ENCODE data around the gene GAPVD1. TPM values are rescaled to one million over a fixed set of nuclear protein-coding genes. Genes with fewer than 3 reads are reported as not detected.

Gene GAPVD1
- total RNA-seq, 2 experiments from 2014 or later = 49.7 to 49.8 TPM

- intact Hi-C loops (cut with micrococcal nuclease) = loop anchor here (5.0 kb wide), 1 partner anchor 819 kb away; no protein-coding TSS in a partner anchor
- ATAC-seq (peak; percentile 81), DNase-seq (peak; percentile 84)
- Mint-ChIP-seq H3K27me3 (peaks cover 16% of the 10 kb centered on the region), H3K4me3 (peak overlapping the region; percentile 59), H3K4me1 (ENCODE audit: low read depth) (peaks cover 14% of the 10 kb centered on the region), H3K9me3 (no peaks in the 10 kb centered on the region), H3K27ac (no peak overlapping the region), H3K36me3 (ENCODE audit: low read depth) (no peaks in the 10 kb centered on the region)
- ChIA-PET POLR2A (no interaction called here), CTCF (interaction anchor here (0.6 to 2.7 kb wide), 60 partner anchors 9 to 1091 kb away, joined by 3 to 11 read pairs (median 4); partner anchors contain the start of gene MAPKAP1)
- peak; percentile 99 for TF ChIP-seq CTCF (IDR thresholded peaks at IDR 0.05)
Observed at GRCh38 chr9:125407974-125408900, 146.6 kb downstream of the GAPVD1 start.

GRCh38 chr9:125409217-125409636 is 147.6 kb downstream of the GAPVD1 start:
- DNase-seq (peak; percentile 31), ATAC-seq (peak; percentile 22)
- ChIA-PET CTCF (interaction anchor here (2.2 to 2.7 kb wide), 2 partner anchors 33 to 186 kb away, joined by 8 to 9 read pairs; no protein-coding TSS in a partner anchor), POLR2A (no interaction called here)
- Mint-ChIP-seq H3K36me3 (ENCODE audit: low read depth) (no peaks in the 10 kb centered on the region), H3K27ac (no peak overlapping the region), H3K4me1 (ENCODE audit: low read depth) (peaks cover 14% of the 10 kb centered on the region), H3K27me3 (peaks cover 16% of the 10 kb centered on the region), H3K9me3 (no peaks in the 10 kb centered on the region), H3K4me3 (peak overlapping the region; percentile 59)
- intact Hi-C loops (cut with micrococcal nuclease) = loop anchor here (5.0 kb wide), 1 partner anchor 818 kb away; no protein-coding TSS in a partner anchor
- no peak for TF ChIP-seq CTCF (IDR thresholded peaks at IDR 0.05)

DNA sequence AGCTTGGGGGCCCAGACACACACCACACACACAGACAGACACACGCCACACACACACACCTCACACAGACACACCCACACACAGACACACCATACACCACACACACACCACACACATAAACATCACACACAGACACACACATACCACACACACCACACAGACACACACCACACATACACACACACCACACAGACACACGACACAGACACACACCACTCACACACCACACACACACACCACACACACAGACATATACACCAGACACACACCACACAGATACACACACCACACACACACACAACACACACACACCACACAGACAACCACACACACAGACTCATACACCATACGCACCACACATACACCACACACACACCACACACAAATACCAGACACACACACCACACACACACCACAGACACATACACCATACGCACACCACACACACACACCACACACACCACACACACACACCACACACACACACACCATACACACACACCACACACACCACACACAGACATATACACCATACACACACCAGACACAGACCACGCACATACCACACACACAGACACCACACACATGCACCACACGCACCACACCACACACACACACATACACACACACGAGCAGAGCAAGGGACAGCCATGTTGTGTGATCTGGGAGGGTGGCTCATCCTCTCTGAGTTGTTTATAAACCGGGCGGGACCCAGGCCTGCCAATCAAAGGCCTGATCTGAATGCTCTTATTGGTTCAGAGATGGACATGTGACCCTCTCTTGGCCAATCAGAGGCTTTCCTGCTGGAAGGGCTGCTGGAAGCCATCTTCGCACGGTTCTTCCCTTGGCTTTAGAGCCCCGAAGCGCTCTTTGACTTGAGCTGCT is 148.3 kb downstream of the GAPVD1 start:
- TF ChIP-seq CTCF (IDR thresholded peaks at IDR 0.05) = no peak
- H3K4me1 Mint-ChIP-seq (ENCODE audit: low read depth) = peaks cover 14% of the 10 kb centered on the region
- peak; percentile 73 for ATAC-seq
- ChIA-PET POLR2A (interaction anchor here (0.7 kb wide), 1 partner anchor 28 kb away, joined by 3 read pairs; no protein-coding TSS in a partner anchor), CTCF (interaction anchor here (2.7 kb wide), 1 partner anchor 32 kb away, joined by 8 read pairs; no protein-coding TSS in a partner anchor)
- no peaks in the 10 kb centered on the region for H3K36me3 Mint-ChIP-seq (ENCODE audit: low read depth)
- H3K27ac Mint-ChIP-seq = peak overlapping the region; percentile 37
- no peaks in the 10 kb centered on the region for H3K9me3 Mint-ChIP-seq
- no peak overlapping the region for H3K4me3 Mint-ChIP-seq
- intact Hi-C loops (cut with micrococcal nuclease) = loop anchor here (5.0 kb wide), 1 partner anchor 817 kb away; no protein-coding TSS in a partner anchor
- peaks cover 16% of the 10 kb centered on the region for H3K27me3 Mint-ChIP-seq
- DNase-seq = peak; percentile 75

GRCh38 chr9:125410522-125410894 is 148.9 kb downstream of the GAPVD1 start:
- Mint-ChIP-seq H3K36me3 (ENCODE audit: low read depth) (no peaks in the 10 kb centered on the region), H3K4me1 (ENCODE audit: low read depth) (peaks cover 14% of the 10 kb centered on the region), H3K27me3 (peaks cover 16% of the 10 kb centered on the region), H3K27ac (no peak overlapping the region), H3K9me3 (no peaks in the 10 kb centered on the region), H3K4me3 (no peak overlapping the region)
- no peak for TF ChIP-seq CTCF (IDR thresholded peaks at IDR 0.05)
- ChIA-PET CTCF (no interaction called here), POLR2A (interaction anchor here (0.7 kb wide), 1 partner anchor 28 kb away, joined by 3 read pairs; no protein-coding TSS in a partner anchor)
- ATAC-seq (no peak), DNase-seq (no peak)
- intact Hi-C loops (cut with micrococcal nuclease) = no loop called here

All from activated CD8-positive, alpha-beta T cell treated with anti-CD3 and anti-CD28 coated beads for 36 hours (primary cell).